Kidney epithelial cell (primary cell): ENCODE results near the gene MARCHF3. TPM values are rescaled to one million over a fixed set of nuclear protein-coding genes. Genes with fewer than 3 reads are reported as not detected.

Experiments used
- DNase-seq: peaks from one replicate; pipeline ENCODE4 v3.0.0-alpha.2; 2010; ENCODE audit warnings: low read depth
- H3K27me3 ChIP-seq: 2 replicates; pipeline ENCODE4 v1.6.0; 2011; ENCODE audit warnings: low read length; ENCODE audit not compliant: control insufficient read depth, insufficient read depth
- H3K36me3 ChIP-seq: 2 replicates; pipeline ENCODE4 v1.5.1; 2011; ENCODE audit warnings: low read length; ENCODE audit not compliant: control insufficient read depth, insufficient read depth
- H3K4me3 ChIP-seq: 2 replicates; pipeline ENCODE4 v1.5.1; 2011; ENCODE audit warnings: low read depth, mild to moderate bottlenecking, control low read depth, low read length
- total RNA-seq: library from RNA; depleted of rRNA; stranded (reverse); fragments of >200 nt; gene quantifications from 2 replicates; pipeline ENCODE4 v1.2.3, GENCODE V29; 2015
- TF ChIP-seq, protein P1 (sequence below): IDR thresholded peaks from 2 replicates; pipeline ENCODE4 v1.5.1; 2011; ENCODE audit warnings: mild to moderate bottlenecking, moderate library complexity, low read length, control low read depth, inconsistent platforms; ENCODE audit not compliant: insufficient read depth, poor library complexity, severe bottlenecking

Gene MARCHF3
- total RNA-seq, 1 donor from 2014 or later: 0.46 TPM

- TF ChIP-seq, protein P1, sequence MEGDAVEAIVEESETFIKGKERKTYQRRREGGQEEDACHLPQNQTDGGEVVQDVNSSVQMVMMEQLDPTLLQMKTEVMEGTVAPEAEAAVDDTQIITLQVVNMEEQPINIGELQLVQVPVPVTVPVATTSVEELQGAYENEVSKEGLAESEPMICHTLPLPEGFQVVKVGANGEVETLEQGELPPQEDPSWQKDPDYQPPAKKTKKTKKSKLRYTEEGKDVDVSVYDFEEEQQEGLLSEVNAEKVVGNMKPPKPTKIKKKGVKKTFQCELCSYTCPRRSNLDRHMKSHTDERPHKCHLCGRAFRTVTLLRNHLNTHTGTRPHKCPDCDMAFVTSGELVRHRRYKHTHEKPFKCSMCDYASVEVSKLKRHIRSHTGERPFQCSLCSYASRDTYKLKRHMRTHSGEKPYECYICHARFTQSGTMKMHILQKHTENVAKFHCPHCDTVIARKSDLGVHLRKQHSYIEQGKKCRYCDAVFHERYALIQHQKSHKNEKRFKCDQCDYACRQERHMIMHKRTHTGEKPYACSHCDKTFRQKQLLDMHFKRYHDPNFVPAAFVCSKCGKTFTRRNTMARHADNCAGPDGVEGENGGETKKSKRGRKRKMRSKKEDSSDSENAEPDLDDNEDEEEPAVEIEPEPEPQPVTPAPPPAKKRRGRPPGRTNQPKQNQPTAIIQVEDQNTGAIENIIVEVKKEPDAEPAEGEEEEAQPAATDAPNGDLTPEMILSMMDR: no peak
- no peaks in the 10 kb centered on the region for H3K27me3 ChIP-seq
- DNase-seq: no peak
- H3K4me3 ChIP-seq: no peak overlapping the region
- H3K36me3 ChIP-seq: no peaks in the 10 kb centered on the region
These were observed 91.9 kb downstream of the MARCHF3 start for GRCh38 chr5:126938466-126938865.

GRCh38 chr5:126937771-126938170 lies 92.6 kb downstream of the MARCHF3 start:
- Histone ChIP-seq H3K27me3 (no peaks in the 10 kb centered on the region), H3K36me3 (no peaks in the 10 kb centered on the region), H3K4me3 (no peak overlapping the region)
- TF ChIP-seq, protein P1: no peak
- no peak for DNase-seq

- no peak for DNase-seq
- Histone ChIP-seq H3K27me3 (no peaks in the 10 kb centered on the region), H3K4me3 (no peak overlapping the region), H3K36me3 (no peaks in the 10 kb centered on the region)
- TF ChIP-seq, protein P1: no peak
These were observed 93.5 kb downstream of the MARCHF3 start for GRCh38 chr5:126936775-126937418.

DNA sequence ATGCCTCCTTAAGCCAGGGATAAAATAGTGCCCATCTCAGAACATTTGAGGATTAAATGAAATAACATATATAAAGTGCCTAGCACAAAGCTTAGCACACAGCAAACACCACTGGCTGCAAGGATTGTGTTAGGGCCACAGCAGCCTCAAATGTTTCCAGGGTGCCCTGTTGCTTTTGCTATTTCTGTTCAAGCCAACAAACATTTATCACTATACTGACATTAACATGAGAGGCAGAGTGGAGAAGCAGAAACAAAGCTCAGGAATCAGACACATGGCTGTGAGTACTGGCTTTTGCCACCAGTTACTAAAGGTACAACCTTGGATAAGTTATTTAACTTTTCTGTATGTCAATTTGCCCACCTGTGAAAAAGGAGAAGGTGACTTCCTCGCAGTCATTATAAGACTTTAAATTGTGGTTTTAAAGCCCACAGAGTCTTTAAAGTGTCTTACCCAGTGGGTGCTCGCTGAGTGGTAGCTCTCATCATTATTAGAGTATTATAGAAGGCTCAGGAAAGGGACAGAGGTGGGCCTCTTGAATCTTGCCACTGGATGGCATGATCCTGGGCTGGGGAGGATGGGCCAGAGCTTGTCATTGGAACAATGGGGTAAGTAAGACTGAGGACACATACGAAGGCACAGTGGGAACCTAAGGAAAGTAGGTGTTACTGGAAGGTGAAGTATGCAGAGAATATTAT lies 98.2 kb downstream of the MARCHF3 start:
- DNase-seq: no peak
- no peaks in the 10 kb centered on the region for H3K27me3 ChIP-seq
- TF ChIP-seq, protein P1: no peak
- H3K4me3 ChIP-seq: no peak overlapping the region
- no peaks in the 10 kb centered on the region for H3K36me3 ChIP-seq

DNA sequence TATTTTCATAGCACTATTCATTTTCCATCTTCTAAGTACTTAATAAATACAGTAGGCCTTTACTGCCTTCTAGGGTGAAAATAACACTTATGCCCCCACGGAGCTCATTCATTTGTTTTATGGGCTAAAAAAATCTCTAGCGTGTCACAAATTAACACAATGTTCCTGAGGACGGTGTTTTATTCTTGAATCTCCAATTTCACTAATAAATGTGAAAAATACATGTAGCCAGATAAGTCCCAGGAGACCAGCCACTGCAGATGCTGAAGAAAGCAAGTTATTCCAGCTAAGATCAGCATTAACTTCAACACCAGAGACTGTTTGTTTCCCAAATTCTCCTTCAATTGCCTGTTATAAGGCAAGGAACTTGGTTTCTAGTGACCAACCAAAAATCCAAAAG lies 102.3 kb downstream of the MARCHF3 start:
- H3K4me3 ChIP-seq: no peak overlapping the region
- TF ChIP-seq, protein P1: no peak
- H3K36me3 ChIP-seq: no peaks in the 10 kb centered on the region
- no peaks in the 10 kb centered on the region for H3K27me3 ChIP-seq
- no peak for DNase-seq
